CD8-positive, alpha-beta memory T cell (primary cell): ENCODE results near the gene NPAT. TPM values are rescaled to one million over a fixed set of nuclear protein-coding genes. Genes with fewer than 3 reads are reported as not detected.

Experiments used
- CTCF ChIA-PET: fragments of 350-600 bp; sonication (Branson Sonifier 250); formaldehyde crosslinking; loops from one replicate; lab custom pipeline; 2021; ENCODE audit warnings: antibody characterized with exemption; lab: Charles Lee
- POLR2A ChIA-PET: fragments of 350-600 bp; sonication (Branson Sonifier 250); formaldehyde crosslinking; loops from one replicate; lab custom pipeline; 2021; ENCODE audit warnings: antibody characterized with exemption; lab: Charles Lee
- DNase-seq, 5 donors: peaks; one replicate each; pipeline versions ENCODE4 v3.0.0 to v3.0.0-alpha.2; 2020 to 2022; ENCODE audit warnings: mixed read lengths in 1 of 5
- H3K27ac ChIP-seq: one replicate; pipeline ENCODE4 v1.7.0; 2013; ENCODE audit warnings: low read depth, mild to moderate bottlenecking, low read length, moderate library complexity
- H3K27me3 ChIP-seq: 2 replicates; pipeline ENCODE4 v1.7.0; 2013; ENCODE audit warnings: low read length, mild to moderate bottlenecking; ENCODE audit not compliant: insufficient read depth, poor library complexity, severe bottlenecking
- H3K36me3 ChIP-seq: 2 replicates; pipeline ENCODE4 v1.7.0; 2013; ENCODE audit warnings: mild to moderate bottlenecking, low read length, moderate library complexity; ENCODE audit not compliant: insufficient read depth
- H3K4me1 ChIP-seq: 2 replicates; pipeline ENCODE4 v1.7.0; 2013; ENCODE audit warnings: mild to moderate bottlenecking, low read length, moderate library complexity; ENCODE audit not compliant: insufficient read depth
- H3K4me3 ChIP-seq: 2 replicates; pipeline ENCODE4 v1.7.0; 2013; ENCODE audit warnings: mild to moderate bottlenecking, low read length
- H3K9me3 ChIP-seq: 2 replicates; pipeline ENCODE4 v1.7.0; 2013; ENCODE audit warnings: mild to moderate bottlenecking, low read length
- H3K27ac Mint-ChIP-seq, 8 donors: one replicate each; pipeline ENCODE4 v1.8.0; 2020 to 2021; ENCODE audit warnings: mixed read lengths in 8 of 8, mild to moderate bottlenecking in 6 of 8, inconsistent platforms in 3 of 8, moderate library complexity in 3 of 8
- H3K27me3 Mint-ChIP-seq, 2 donors: one replicate each; pipeline ENCODE4 v1.8.0; 2020 to 2021; ENCODE audit warnings: mixed read lengths in 2 of 2, mild to moderate bottlenecking in 1 of 2, moderate library complexity in 1 of 2
- H3K36me3 Mint-ChIP-seq, 3 donors: one replicate each; pipeline ENCODE4 v1.8.0; 2020 to 2021; ENCODE audit warnings: mixed read lengths in 3 of 3, inconsistent platforms in 1 of 3, mild to moderate bottlenecking in 1 of 3
- H3K4me1 Mint-ChIP-seq, 3 donors: one replicate each; pipeline ENCODE4 v1.8.0; 2020 to 2021; ENCODE audit warnings: mixed read lengths in 3 of 3, inconsistent platforms in 1 of 3, mild to moderate bottlenecking in 1 of 3
- H3K4me3 Mint-ChIP-seq, 7 donors: one replicate each; pipeline ENCODE4 v1.8.0; 2020 to 2021; ENCODE audit warnings: mixed read lengths in 7 of 7, mild to moderate bottlenecking in 6 of 7, moderate library complexity in 4 of 7, inconsistent platforms in 2 of 7
- H3K9me3 Mint-ChIP-seq, 5 donors: one replicate each; pipeline ENCODE4 v1.8.0; 2020 to 2022; ENCODE audit warnings: mixed read lengths in 5 of 5, mild to moderate bottlenecking in 3 of 5, moderate library complexity in 2 of 5, inconsistent platforms in 1 of 5
- polyA plus RNA-seq: library from polyadenylated mRNA; unstranded; fragments of 300-500 nt; fragmentation: Illumina TruSeq; gene quantifications from one replicate; pipeline ENCODE4 v1.2.3, GENCODE V29; 2021
- total RNA-seq, 2 experiments: library from RNA; stranded (reverse); gene quantifications; one replicate each; pipeline ENCODE4 v1.2.3, GENCODE V29; 2021

The NPAT gene
- total and polyA plus RNA-seq, 3 experiments from 2014 or later, result 38.9 to 39.7 (median 39.6) TPM

DNA sequence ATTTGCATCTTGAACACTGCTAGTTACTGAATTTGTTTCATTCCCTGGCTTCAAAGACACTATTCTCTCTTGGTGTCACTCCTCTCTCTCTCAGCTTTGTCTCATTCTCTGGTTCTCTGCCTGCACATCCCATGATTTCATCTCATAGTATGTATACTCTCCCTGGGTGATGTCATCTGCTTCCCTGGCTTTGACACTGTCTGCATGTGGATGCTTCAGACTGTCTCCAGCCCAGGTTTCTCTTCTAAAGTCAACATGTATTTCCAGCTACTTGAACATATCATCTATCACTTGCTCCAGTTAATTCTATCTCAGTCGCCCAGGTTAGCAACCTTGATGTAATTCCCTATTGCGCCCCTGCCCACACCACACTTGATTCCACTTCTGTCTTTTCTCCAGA lies 110.4 kb downstream of the NPAT start:
- Mint-ChIP-seq H3K27ac (peak overlapping the region in 7 of 8 donors; percentile 1 to 91 (median 51)), H3K27me3 (no peaks in the 10 kb centered on the region), H3K36me3 (peaks cover 0 to 6% (median 0%) of the 10 kb centered on the region in 3 donors), H3K9me3 (no peaks in the 10 kb centered on the region), H3K4me1 (peaks cover 0 to 3% (median 0%) of the 10 kb centered on the region in 3 donors), H3K4me3 (no peak overlapping the region)
- Histone ChIP-seq H3K4me3 (no peak overlapping the region), H3K27me3 (no peaks in the 10 kb centered on the region), H3K27ac (no peak overlapping the region), H3K4me1 (no peaks in the 10 kb centered on the region), H3K36me3 (no peaks in the 10 kb centered on the region), H3K9me3 (no peaks in the 10 kb centered on the region)
- ChIA-PET POLR2A (no interaction called here), CTCF (interaction anchor here (1.2 to 1.7 kb wide), 3 partner anchors 10 to 103 kb away, joined by 3 to 4 read pairs (median 3); partner anchors contain the start of genes ACAT1 and CUL5)
- DNase-seq, result no peak

DNA sequence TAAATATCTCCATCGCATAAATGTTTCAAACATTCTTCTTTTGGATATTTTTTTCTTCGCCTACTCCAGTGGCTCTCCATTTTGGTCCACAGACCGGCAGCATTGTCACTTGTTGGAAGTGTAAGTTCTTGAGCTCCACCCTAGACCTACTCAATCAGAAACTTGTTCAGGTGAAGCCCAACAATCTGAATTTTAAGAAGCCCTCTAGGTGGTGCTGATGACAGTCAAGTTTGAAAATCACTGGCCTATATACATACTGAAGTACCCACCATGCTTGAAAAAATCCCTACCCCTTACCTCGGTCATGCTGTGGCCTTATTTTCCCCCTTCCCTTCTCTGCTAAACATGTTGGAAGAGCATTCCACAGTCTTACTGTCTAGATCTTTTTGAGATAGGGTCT lies 111.3 kb downstream of the NPAT start:
- peak overlapping the region in 5 of 8 donors; percentile 2 to 55 (median 52) for H3K27ac Mint-ChIP-seq
- H3K4me1 ChIP-seq, result no peaks in the 10 kb centered on the region
- H3K27ac ChIP-seq, result no peak overlapping the region
- H3K27me3 Mint-ChIP-seq, result no peaks in the 10 kb centered on the region
- H3K9me3 ChIP-seq, result no peaks in the 10 kb centered on the region
- no peaks in the 10 kb centered on the region for H3K27me3 ChIP-seq
- H3K36me3 ChIP-seq, result no peaks in the 10 kb centered on the region
- H3K36me3 Mint-ChIP-seq, result peaks cover 0 to 7% (median 0%) of the 10 kb centered on the region in 3 donors
- no peaks in the 10 kb centered on the region for H3K9me3 Mint-ChIP-seq
- no peak overlapping the region for H3K4me3 ChIP-seq
- H3K4me3 Mint-ChIP-seq, result no peak overlapping the region
- DNase-seq, result no peak
- ChIA-PET POLR2A (no interaction called here), CTCF (no interaction called here)
- H3K4me1 Mint-ChIP-seq, result peaks cover 0 to 3% (median 0%) of the 10 kb centered on the region in 3 donors

Other genes starting within 250 kb of the NPAT start
- gene CUL5, start 213.7 kb downstream of the NPAT start, total RNA-seq, result 10 to 100 TPM; 41.8 to 42.9 TPM
- gene CUL5, start 213.7 kb downstream of the NPAT start, polyA plus RNA-seq, result 39.0 TPM
- 10 to 100 TPM; 68.5 to 71.6 TPM for gene ACAT1, start 101.1 kb downstream of the NPAT start, total RNA-seq
- gene ACAT1, start 101.1 kb downstream of the NPAT start, polyA plus RNA-seq, result 45.2 TPM
- 10 to 100 TPM; 76.0 to 77.1 TPM for gene ATM, start 429 bp upstream of the NPAT start, total RNA-seq
- 87.1 TPM for gene ATM, start 429 bp upstream of the NPAT start, polyA plus RNA-seq
- 1 to 10 TPM in 1 of 2 experiments, under 1 TPM in 1; 0.64 to 1.1 TPM for gene C11orf65, start 244.9 kb upstream of the NPAT start, total RNA-seq
- gene C11orf65, start 244.9 kb upstream of the NPAT start, polyA plus RNA-seq, result 0.78 TPM